ENCODE data around the gene PTPRD.
A peak's percentile ranks its signal among the peaks of the same experiment; 100 is the strongest.

The PTPRD gene

GRCh38 chr9:10268531-10269485 lies 344.0 kb downstream of the PTPRD start:
- in situ Hi-C loops (cut with MboI; ENCODE audit: low pct_unique_long_range_greater_than_20kb, low sequenced_read_pairs, unreplicated experiment), result no loop called here
- peak; percentile 11 for DNase-seq (ENCODE audit: low spot score)
- peak; percentile 51 for TF ChIP-seq CTCF (IDR thresholded peaks at IDR 0.05; ENCODE audit: extremely low read depth, insufficient read depth, missing control alignments)

GRCh38 chr9:10265153-10265631 lies 347.6 kb downstream of the PTPRD start:
- TF ChIP-seq CTCF (IDR thresholded peaks at IDR 0.05; ENCODE audit: extremely low read depth, insufficient read depth, missing control alignments), result no peak
- DNase-seq (ENCODE audit: low spot score), result no peak
- in situ Hi-C loops (cut with MboI; ENCODE audit: low pct_unique_long_range_greater_than_20kb, low sequenced_read_pairs, unreplicated experiment), result no loop called here

GRCh38 chr9:10260501-10260900 lies 352.3 kb downstream of the PTPRD start:
- no peak for TF ChIP-seq CTCF (IDR thresholded peaks at IDR 0.05; ENCODE audit: extremely low read depth, insufficient read depth, missing control alignments)
- DNase-seq (ENCODE audit: low spot score), result no peak
- in situ Hi-C loops (cut with MboI; ENCODE audit: low pct_unique_long_range_greater_than_20kb, low sequenced_read_pairs, unreplicated experiment), result no loop called here

GRCh38 chr9:10259668-10260067 lies 353.1 kb downstream of the PTPRD start:
- DNase-seq (ENCODE audit: low spot score), result no peak
- in situ Hi-C loops (cut with MboI; ENCODE audit: low pct_unique_long_range_greater_than_20kb, low sequenced_read_pairs, unreplicated experiment), result no loop called here
- no peak for TF ChIP-seq CTCF (IDR thresholded peaks at IDR 0.05; ENCODE audit: extremely low read depth, insufficient read depth, missing control alignments)

GRCh38 chr9:10255758-10256157 lies 357.0 kb downstream of the PTPRD start:
- in situ Hi-C loops (cut with MboI; ENCODE audit: low pct_unique_long_range_greater_than_20kb, low sequenced_read_pairs, unreplicated experiment), result no loop called here
- TF ChIP-seq CTCF (IDR thresholded peaks at IDR 0.05; ENCODE audit: extremely low read depth, insufficient read depth, missing control alignments), result no peak
- no peak for DNase-seq (ENCODE audit: low spot score)

- no peak for DNase-seq (ENCODE audit: low spot score)
- in situ Hi-C loops (cut with MboI; ENCODE audit: low pct_unique_long_range_greater_than_20kb, low sequenced_read_pairs, unreplicated experiment), result no loop called here
- no peak for TF ChIP-seq CTCF (IDR thresholded peaks at IDR 0.05; ENCODE audit: extremely low read depth, insufficient read depth, missing control alignments)
Observed at GRCh38 chr9:10254338-10254737, 358.5 kb downstream of the PTPRD start.

Data from GM13977 (cell line).